KMS-11 (cell line): ENCODE results near the gene ROBO3.

Experiments used
- H2AFZ ChIP-seq: fragments of 200-600 bp; sonication (generic); 2 replicates; pipeline ENCODE4 v1.6.1; 2016; ENCODE audit warnings: antibody characterized with exemption, mixed run types, low read depth
- H3K27ac ChIP-seq: fragments of 200-600 bp; sonication (generic); 2 replicates; pipeline ENCODE4 v1.6.1; 2016; ENCODE audit warnings: mild to moderate bottlenecking, mixed run types
- H3K27me3 ChIP-seq: fragments of 200-600 bp; sonication (generic); 2 replicates; pipeline ENCODE4 v1.6.1; 2017; ENCODE audit warnings: mild to moderate bottlenecking, low read depth, mixed run types, moderate library complexity; ENCODE audit not compliant: insufficient read depth
- H3K36me3 ChIP-seq: fragments of 200-600 bp; sonication (generic); 2 replicates; pipeline ENCODE4 v1.6.1; 2017; ENCODE audit warnings: mild to moderate bottlenecking, mixed run types; ENCODE audit not compliant: insufficient read depth
- H3K4me1 ChIP-seq: fragments of 200-600 bp; sonication (generic); 2 replicates; pipeline ENCODE4 v1.6.1; 2016; ENCODE audit warnings: mild to moderate bottlenecking, low read depth, mixed run types; ENCODE audit not compliant: poor library complexity, severe bottlenecking
- H3K4me2 ChIP-seq: fragments of 200-600 bp; sonication (generic); 2 replicates; pipeline ENCODE4 v1.7.0; 2016; ENCODE audit warnings: mild to moderate bottlenecking, mixed run types
- H3K4me3 ChIP-seq: fragments of 200-600 bp; sonication (generic); IDR thresholded peaks from 2 replicates; pipeline ENCODE4 v1.6.1; 2017; ENCODE audit warnings: low read depth, low read length, mixed read lengths; ENCODE audit not compliant: insufficient read depth
- H3K79me2 ChIP-seq: fragments of 200-600 bp; sonication (generic); 2 replicates; pipeline ENCODE4 v1.6.1; 2016; ENCODE audit warnings: low read depth, mixed run types; ENCODE audit not compliant: insufficient read depth
- H3K9ac ChIP-seq: fragments of 200-600 bp; sonication (generic); 2 replicates; pipeline ENCODE4 v1.6.1; 2016; ENCODE audit warnings: mild to moderate bottlenecking, mixed run types
- H4K20me1 ChIP-seq: fragments of 200-600 bp; sonication (generic); 2 replicates; pipeline ENCODE4 v1.6.1; 2016; ENCODE audit warnings: mild to moderate bottlenecking, mixed run types; ENCODE audit not compliant: insufficient read depth
- CTCF ChIP-seq: fragments of 200-600 bp; sonication (generic); conservative IDR thresholded peaks from 2 replicates; pipeline ENCODE4 v1.6.1; 2017; ENCODE audit warnings: low read depth, mild to moderate bottlenecking, antibody characterized with exemption, low read length, moderate library complexity, mixed read lengths

Gene ROBO3

DNA sequence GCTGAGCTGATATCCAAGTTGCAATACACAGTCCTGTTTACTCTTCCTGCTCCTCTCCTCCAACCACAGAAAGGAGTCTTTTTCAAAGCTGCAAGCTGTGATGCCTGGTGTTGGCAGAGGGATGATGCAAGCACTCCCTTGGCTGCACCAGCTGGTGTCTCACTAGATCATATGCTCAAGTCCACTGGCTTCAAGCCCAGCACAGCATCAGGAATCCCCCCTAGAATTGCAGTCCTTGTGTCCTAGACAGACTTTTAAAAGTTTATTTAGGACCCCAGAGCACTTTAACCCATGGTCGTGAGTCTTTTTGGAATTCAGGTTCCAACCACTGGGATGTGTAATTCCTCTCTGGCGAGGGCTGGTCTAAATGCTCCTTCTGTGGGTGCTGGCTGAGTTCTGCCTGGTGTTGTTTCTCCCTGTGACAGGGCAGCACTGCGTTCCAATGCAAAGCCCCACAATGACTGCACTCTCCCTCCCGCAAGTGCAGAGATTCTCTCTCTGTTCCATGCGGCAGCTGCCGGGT is 51.9 kb downstream of the ROBO3 start:
- Histone ChIP-seq H3K36me3 (no peaks in the 10 kb centered on the region), H3K4me2 (no peak overlapping the region), H3K79me2 (no peaks in the 10 kb centered on the region), H4K20me1 (no peaks in the 10 kb centered on the region), H3K27me3 (no peaks in the 10 kb centered on the region), H3K9ac (no peak overlapping the region), H3K27ac (no peak overlapping the region), H3K4me3 (no peak overlapping the region), H3K4me1 (no peaks in the 10 kb centered on the region), H2AFZ (no peak overlapping the region)
- no peak for TF ChIP-seq CTCF

DNA sequence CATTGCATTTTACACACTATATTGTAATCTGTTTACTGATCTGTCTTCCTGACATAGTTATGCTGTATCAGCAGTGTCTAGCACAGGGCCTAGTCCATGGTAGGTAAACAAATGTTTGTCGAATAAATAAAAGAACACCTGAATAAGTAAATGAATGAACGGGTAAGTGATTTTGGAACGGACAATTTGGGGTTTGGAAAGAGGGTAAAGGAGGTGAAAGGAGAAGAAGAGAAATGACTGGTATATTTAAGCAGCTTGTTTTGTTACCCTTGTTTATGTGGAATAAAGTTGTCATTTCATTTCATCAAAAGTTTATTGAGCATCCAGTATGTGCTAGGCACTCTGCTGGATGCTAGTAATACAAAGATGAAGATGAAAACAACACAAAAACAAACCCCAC is 53.7 kb downstream of the ROBO3 start, which contains the start of gene HEPN1:
Gene HEPN1 (plus strand): TSS at position 301 of the 400 bp plus-strand sequence.
- no peaks in the 10 kb centered on the region for H3K4me1 ChIP-seq
- H3K79me2 ChIP-seq = no peaks in the 10 kb centered on the region
- H3K4me2 ChIP-seq = no peak within 1 kb of the TSS
- H2AFZ ChIP-seq = no peak within 1 kb of the TSS
- H3K4me3 ChIP-seq = no peak within 1 kb of the TSS
- H3K27me3 ChIP-seq = no peaks in the 10 kb centered on the region
- H4K20me1 ChIP-seq = no peaks in the 10 kb centered on the region
- H3K9ac ChIP-seq = no peak within 1 kb of the TSS
- H3K27ac ChIP-seq = no peak within 1 kb of the TSS
- H3K36me3 ChIP-seq = no peaks in the 10 kb centered on the region
- TF ChIP-seq CTCF = no peak

GRCh38 chr11:124919898-124920297 is 54.7 kb downstream of the ROBO3 start:
- H3K27me3 ChIP-seq = no peaks in the 10 kb centered on the region
- H3K4me1 ChIP-seq = no peaks in the 10 kb centered on the region
- H3K36me3 ChIP-seq = no peaks in the 10 kb centered on the region
- TF ChIP-seq CTCF = no peak
- no peak overlapping the region for H3K4me3 ChIP-seq
- H4K20me1 ChIP-seq = no peaks in the 10 kb centered on the region
- H3K27ac ChIP-seq = no peak overlapping the region
- no peak overlapping the region for H3K9ac ChIP-seq
- H3K79me2 ChIP-seq = no peaks in the 10 kb centered on the region
- no peak overlapping the region for H2AFZ ChIP-seq
- no peak overlapping the region for H3K4me2 ChIP-seq

GRCh38 chr11:124920356-124920755 is 55.1 kb downstream of the ROBO3 start:
- no peak for TF ChIP-seq CTCF
- Histone ChIP-seq H3K79me2 (no peaks in the 10 kb centered on the region), H3K4me1 (no peaks in the 10 kb centered on the region), H3K4me3 (no peak overlapping the region), H3K9ac (no peak overlapping the region), H4K20me1 (no peaks in the 10 kb centered on the region), H3K27ac (no peak overlapping the region), H3K4me2 (no peak overlapping the region), H3K36me3 (no peaks in the 10 kb centered on the region), H3K27me3 (no peaks in the 10 kb centered on the region), H2AFZ (no peak overlapping the region)
